MM.1S (cell line): ENCODE data around the gene KRTAP6-3.

ENCODE experiments used
- DNase-seq: peaks from one replicate; pipeline ENCODE4 v3.0.0-alpha.2; 2015
- H2AFZ ChIP-seq: fragments of 300-600 bp; sonication (generic); 2 replicates; pipeline ENCODE4 v1.6.0; 2016; ENCODE audit warnings: antibody characterized with exemption, low read length
- H3F3A ChIP-seq: fragments of 300-600 bp; sonication (generic); 2 replicates; pipeline ENCODE4 v1.6.1; 2016; ENCODE audit warnings: mild to moderate bottlenecking, antibody characterized with exemption, low read length, moderate library complexity, mixed read lengths; ENCODE audit not compliant: insufficient read depth
- H3K27ac ChIP-seq: fragments of 300-600 bp; sonication (generic); 2 replicates; pipeline ENCODE4 v1.5.1; 2016; ENCODE audit warnings: mild to moderate bottlenecking, low read length
- H3K27me3 ChIP-seq: fragments of 300-600 bp; sonication (generic); replicated peaks from 2 replicates; pipeline ENCODE4 v1.6.0; 2016; ENCODE audit warnings: low read length; ENCODE audit not compliant: insufficient read depth
- H3K36me3 ChIP-seq: fragments of 300-600 bp; sonication (generic); replicated peaks from 2 replicates; pipeline ENCODE4 v1.6.1; 2016; ENCODE audit warnings: mild to moderate bottlenecking, low read length, mixed read lengths; ENCODE audit not compliant: insufficient read depth
- H3K4me1 ChIP-seq: fragments of 300-600 bp; sonication (generic); 2 replicates; pipeline ENCODE4 v1.6.1; 2016; ENCODE audit warnings: low read length, mixed read lengths
- H3K4me2 ChIP-seq: fragments of 300-600 bp; sonication (generic); 2 replicates; pipeline ENCODE4 v1.6.0; 2016; ENCODE audit warnings: low read depth, low read length
- H3K4me3 ChIP-seq: fragments of 300-600 bp; sonication (generic); 2 replicates; pipeline ENCODE4 v1.5.1; 2016; ENCODE audit warnings: low read length, mixed read lengths
- H3K79me2 ChIP-seq: fragments of 300-600 bp; sonication (generic); 2 replicates; pipeline ENCODE4 v1.6.1; 2016; ENCODE audit warnings: mixed run types, low read length, mixed read lengths
- H3K9ac ChIP-seq: fragments of 300-600 bp; sonication (generic); 2 replicates; pipeline ENCODE4 v1.6.1; 2016; ENCODE audit warnings: low read length, mixed read lengths
- H3K9me2 ChIP-seq: fragments of 300-600 bp; sonication (generic); replicated peaks from 2 replicates; pipeline ENCODE4 v1.6.1; 2016; ENCODE audit warnings: mild to moderate bottlenecking, low read length, mixed read lengths; ENCODE audit not compliant: insufficient read depth
- H3K9me3 ChIP-seq: fragments of 300-600 bp; sonication (generic); replicated peaks from 2 replicates; pipeline ENCODE4 v1.6.1; 2016; ENCODE audit warnings: mild to moderate bottlenecking, low read length, mixed read lengths; ENCODE audit not compliant: insufficient read depth
- H4K20me1 ChIP-seq: fragments of 300-600 bp; sonication (generic); 2 replicates; pipeline ENCODE4 v1.6.1; 2016; ENCODE audit warnings: mild to moderate bottlenecking, low read length, moderate library complexity, mixed read lengths; ENCODE audit not compliant: insufficient read depth
- EZH2 ChIP-seq: fragments of 300-600 bp; sonication (generic); optimal IDR thresholded peaks from 2 replicates; pipeline ENCODE3; 2017; ENCODE audit warnings: low read depth, mild to moderate bottlenecking, antibody characterized with exemption, low read length, mixed read lengths
- EZH2phosphoT487 ChIP-seq: fragments of 300-600 bp; sonication (generic); IDR thresholded peaks from 2 replicates; pipeline ENCODE4 v1.6.1; 2018; ENCODE audit warnings: antibody characterized with exemption, low read length
- TF ChIP-seq, protein P1 (sequence below): fragments of 300-600 bp; sonication (generic); IDR thresholded peaks from 2 replicates; pipeline ENCODE4 v1.5.1; 2016; ENCODE audit warnings: antibody characterized with exemption, low read length, mixed read lengths

KRTAP6-3 gene, protein sequence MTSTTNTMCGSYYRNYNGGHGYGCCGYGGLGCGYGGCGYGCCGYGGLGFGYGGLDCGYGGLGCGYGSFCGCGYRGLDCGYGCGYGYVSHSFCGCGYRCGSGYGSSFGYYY

DNA sequence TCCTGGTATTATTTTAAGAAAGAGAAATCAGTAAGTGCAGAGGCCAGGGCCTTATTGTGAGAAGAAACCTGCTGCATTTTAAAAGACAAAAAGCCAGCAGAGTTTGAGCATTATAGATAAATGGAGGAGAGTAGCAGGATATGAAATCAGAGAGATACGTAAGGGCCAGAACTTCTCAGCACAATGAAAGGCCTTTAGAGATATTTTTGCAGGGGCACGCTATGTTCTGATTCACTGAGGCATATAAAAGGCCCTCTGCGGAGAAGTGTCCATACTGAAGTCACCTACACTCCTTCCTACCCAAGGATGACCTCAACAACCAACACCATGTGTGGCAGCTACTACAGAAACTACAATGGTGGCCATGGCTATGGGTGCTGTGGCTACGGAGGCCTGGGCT, at the start of gene KRTAP6-3:
Gene KRTAP6-3 (plus strand): TSS at position 301 of the 400 bp plus-strand sequence. CDS start 6 bp downstream, at position 307.
- no peak within 1 kb of the TSS for H2AFZ ChIP-seq
- no peak within 1 kb of the TSS for H3K4me2 ChIP-seq
- no peak within 1 kb of the TSS for H3K9ac ChIP-seq
- no peak for TF ChIP-seq EZH2phosphoT487
- TF ChIP-seq EZH2: no peak
- TF ChIP-seq, protein P1, sequence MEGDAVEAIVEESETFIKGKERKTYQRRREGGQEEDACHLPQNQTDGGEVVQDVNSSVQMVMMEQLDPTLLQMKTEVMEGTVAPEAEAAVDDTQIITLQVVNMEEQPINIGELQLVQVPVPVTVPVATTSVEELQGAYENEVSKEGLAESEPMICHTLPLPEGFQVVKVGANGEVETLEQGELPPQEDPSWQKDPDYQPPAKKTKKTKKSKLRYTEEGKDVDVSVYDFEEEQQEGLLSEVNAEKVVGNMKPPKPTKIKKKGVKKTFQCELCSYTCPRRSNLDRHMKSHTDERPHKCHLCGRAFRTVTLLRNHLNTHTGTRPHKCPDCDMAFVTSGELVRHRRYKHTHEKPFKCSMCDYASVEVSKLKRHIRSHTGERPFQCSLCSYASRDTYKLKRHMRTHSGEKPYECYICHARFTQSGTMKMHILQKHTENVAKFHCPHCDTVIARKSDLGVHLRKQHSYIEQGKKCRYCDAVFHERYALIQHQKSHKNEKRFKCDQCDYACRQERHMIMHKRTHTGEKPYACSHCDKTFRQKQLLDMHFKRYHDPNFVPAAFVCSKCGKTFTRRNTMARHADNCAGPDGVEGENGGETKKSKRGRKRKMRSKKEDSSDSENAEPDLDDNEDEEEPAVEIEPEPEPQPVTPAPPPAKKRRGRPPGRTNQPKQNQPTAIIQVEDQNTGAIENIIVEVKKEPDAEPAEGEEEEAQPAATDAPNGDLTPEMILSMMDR: no peak
- H3K4me3 ChIP-seq: no peak within 1 kb of the TSS
- no peaks in the 10 kb centered on the region for H4K20me1 ChIP-seq
- H3K9me2 ChIP-seq: no peaks in the 10 kb centered on the region
- no peak for DNase-seq
- H3K9me3 ChIP-seq: no peaks in the 10 kb centered on the region
- H3K4me1 ChIP-seq: no peaks in the 10 kb centered on the region
- no peaks in the 10 kb centered on the region for H3F3A ChIP-seq
- no peak within 1 kb of the TSS for H3K27ac ChIP-seq
- H3K27me3 ChIP-seq: no peaks in the 10 kb centered on the region
- no peaks in the 10 kb centered on the region for H3K79me2 ChIP-seq
- H3K36me3 ChIP-seq: no peaks in the 10 kb centered on the region

DNA sequence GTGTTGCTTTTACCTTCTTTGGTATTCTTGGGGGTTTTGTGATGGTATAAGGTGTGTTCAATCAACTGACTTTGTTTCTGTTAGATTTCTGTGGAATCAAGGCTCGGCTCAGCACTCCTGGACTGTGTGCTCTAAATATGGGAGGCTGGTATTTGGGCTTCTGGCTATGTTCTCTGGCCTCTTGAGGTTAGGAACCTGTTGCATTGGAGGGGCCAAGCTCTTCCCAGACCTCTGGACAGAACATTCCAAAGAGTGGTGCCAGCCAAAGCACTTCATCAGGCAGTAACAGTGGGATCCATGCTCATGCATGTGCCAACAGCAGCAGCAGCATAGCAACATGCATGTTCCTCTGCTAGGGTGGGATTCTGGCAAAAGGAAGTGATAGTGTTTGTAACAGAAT, 39.5 kb upstream of the KRTAP6-3 start:
- no peaks in the 10 kb centered on the region for H3F3A ChIP-seq
- no peak overlapping the region for H3K4me3 ChIP-seq
- TF ChIP-seq, protein P1: no peak
- no peak for TF ChIP-seq EZH2phosphoT487
- TF ChIP-seq EZH2: no peak
- no peak for DNase-seq
- H3K9me2 ChIP-seq: no peaks in the 10 kb centered on the region
- no peaks in the 10 kb centered on the region for H3K36me3 ChIP-seq
- H4K20me1 ChIP-seq: no peaks in the 10 kb centered on the region
- H3K9me3 ChIP-seq: no peaks in the 10 kb centered on the region
- H3K4me1 ChIP-seq: no peaks in the 10 kb centered on the region
- H3K4me2 ChIP-seq: no peak overlapping the region
- no peak overlapping the region for H2AFZ ChIP-seq
- H3K9ac ChIP-seq: no peak overlapping the region
- H3K27ac ChIP-seq: no peak overlapping the region
- no peaks in the 10 kb centered on the region for H3K27me3 ChIP-seq
- no peaks in the 10 kb centered on the region for H3K79me2 ChIP-seq

DNA sequence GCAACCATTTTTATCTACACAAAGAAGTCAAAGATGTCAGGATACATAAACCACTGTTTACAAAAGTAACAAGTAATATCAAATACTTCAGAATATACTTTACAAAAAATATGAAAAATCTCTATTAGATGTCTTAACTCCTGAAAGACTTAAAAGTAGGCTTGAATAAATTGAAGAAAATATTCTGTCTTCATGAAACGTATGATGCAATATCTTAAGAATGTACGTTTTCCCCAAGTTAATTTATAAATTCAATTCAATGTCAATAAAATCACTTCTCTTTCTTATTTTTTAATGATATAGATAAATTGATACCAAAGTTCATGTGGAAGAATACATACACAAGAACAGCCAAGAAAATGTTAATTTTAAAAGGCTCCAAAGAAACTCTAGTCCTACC, 37.1 kb upstream of the KRTAP6-3 start:
- Histone ChIP-seq H3K27ac (no peak overlapping the region), H3F3A (no peaks in the 10 kb centered on the region), H3K36me3 (no peaks in the 10 kb centered on the region), H3K27me3 (no peaks in the 10 kb centered on the region), H3K9me3 (no peaks in the 10 kb centered on the region), H3K79me2 (no peaks in the 10 kb centered on the region), H3K9me2 (no peaks in the 10 kb centered on the region), H2AFZ (no peak overlapping the region), H4K20me1 (no peaks in the 10 kb centered on the region), H3K4me2 (no peak overlapping the region), H3K4me1 (no peaks in the 10 kb centered on the region), H3K9ac (no peak overlapping the region), H3K4me3 (no peak overlapping the region)
- no peak for DNase-seq
- no peak for TF ChIP-seq EZH2
- no peak for TF ChIP-seq EZH2phosphoT487
- TF ChIP-seq, protein P1: no peak
